Endothelial cell (in vitro differentiated cells): ENCODE results near the gene WARS2. TPM values are rescaled to one million over a fixed set of nuclear protein-coding genes. Genes with fewer than 3 reads are reported as not detected.
A peak's percentile ranks its signal among the peaks of the same experiment; 100 is the strongest.

Experiments
- DNase-seq: peaks from one replicate; pipeline ENCODE4 v3.0.0; 2021; ENCODE audit warnings: low spot score
- H3K27ac Mint-ChIP-seq: one replicate; pipeline ENCODE4 v1.8.0; 2021; ENCODE audit warnings: mixed read lengths, inconsistent platforms; ENCODE audit not compliant: unreplicated experiment
- H3K27me3 Mint-ChIP-seq: one replicate; pipeline ENCODE4 v1.8.0; 2021; ENCODE audit warnings: mild to moderate bottlenecking, moderate library complexity, mixed read lengths, inconsistent platforms; ENCODE audit not compliant: unreplicated experiment
- H3K36me3 Mint-ChIP-seq: one replicate; pipeline ENCODE4 v1.8.0; 2021; ENCODE audit warnings: mild to moderate bottlenecking, low read depth, mixed read lengths, inconsistent platforms; ENCODE audit not compliant: unreplicated experiment
- H3K4me1 Mint-ChIP-seq: one replicate; pipeline ENCODE4 v1.8.0; 2021; ENCODE audit warnings: mild to moderate bottlenecking, mixed read lengths, inconsistent platforms; ENCODE audit not compliant: unreplicated experiment
- H3K4me3 Mint-ChIP-seq: one replicate; pipeline ENCODE4 v1.8.0; 2021; ENCODE audit warnings: mild to moderate bottlenecking, mixed read lengths, inconsistent platforms; ENCODE audit not compliant: unreplicated experiment
- H3K9me3 Mint-ChIP-seq: one replicate; pipeline ENCODE4 v1.8.0; 2021; ENCODE audit warnings: mixed read lengths, inconsistent platforms; ENCODE audit not compliant: unreplicated experiment
- CTCF ChIP-seq: fragments of 200-600 bp; sonication (generic); IDR thresholded peaks from one replicate; pipeline ENCODE4 v1.5.0; 2021; ENCODE audit warnings: antibody characterized with exemption; ENCODE audit not compliant: unreplicated experiment
- total RNA-seq: library from RNA; stranded (reverse); fragmentation: NEBNext Ultra II Directional; extraction: Animal tissue kit (Norgen Biotek cat#: 25700); gene quantifications from one replicate; pipeline ENCODE4 v1.2.1, GENCODE V29; 2021; ENCODE audit not compliant: unreplicated experiment

Gene WARS2
- total RNA-seq, 1 donor from 2014 or later = 11.2 TPM

- no peaks in the 10 kb centered on the region for H3K9me3 Mint-ChIP-seq
- no peak overlapping the region for H3K27ac Mint-ChIP-seq
- H3K36me3 Mint-ChIP-seq = no peaks in the 10 kb centered on the region
- H3K4me3 Mint-ChIP-seq = no peak overlapping the region
- H3K27me3 Mint-ChIP-seq = peaks cover 32% of the 10 kb centered on the region
- DNase-seq = peak; percentile 45
- no peak for TF ChIP-seq CTCF
- H3K4me1 Mint-ChIP-seq = peaks cover 43% of the 10 kb centered on the region
These were observed 147.4 kb downstream of the WARS2 start for GRCh38 chr1:118992868-118993699.

- no peaks in the 10 kb centered on the region for H3K36me3 Mint-ChIP-seq
- peaks cover 40% of the 10 kb centered on the region for H3K4me1 Mint-ChIP-seq
- no peak for DNase-seq
- peaks cover 29% of the 10 kb centered on the region for H3K27me3 Mint-ChIP-seq
- peak overlapping the region; percentile 20 for H3K27ac Mint-ChIP-seq
- H3K4me3 Mint-ChIP-seq = peak overlapping the region; percentile 82
- no peaks in the 10 kb centered on the region for H3K9me3 Mint-ChIP-seq
- TF ChIP-seq CTCF = no peak
These were observed 148.1 kb downstream of the WARS2 start for GRCh38 chr1:118992237-118992825.

- H3K36me3 Mint-ChIP-seq = peaks cover 8% of the 10 kb centered on the region
- DNase-seq = no peak
- peaks cover 48% of the 10 kb centered on the region for H3K4me1 Mint-ChIP-seq
- TF ChIP-seq CTCF = no peak
- no peaks in the 10 kb centered on the region for H3K9me3 Mint-ChIP-seq
- peak overlapping the region; percentile 42 for H3K4me3 Mint-ChIP-seq
- peak overlapping the region; percentile 61 for H3K27ac Mint-ChIP-seq
- H3K27me3 Mint-ChIP-seq = peaks cover 35% of the 10 kb centered on the region
These were observed 149.0 kb downstream of the WARS2 start for GRCh38 chr1:118991448-118991847.

GRCh38 chr1:118990513-118991152 is 149.8 kb downstream of the WARS2 start:
- peaks cover 56% of the 10 kb centered on the region for H3K4me1 Mint-ChIP-seq
- no peak for TF ChIP-seq CTCF
- H3K9me3 Mint-ChIP-seq = no peaks in the 10 kb centered on the region
- peaks cover 16% of the 10 kb centered on the region for H3K36me3 Mint-ChIP-seq
- DNase-seq = no peak
- H3K27ac Mint-ChIP-seq = peak overlapping the region; percentile 99
- H3K27me3 Mint-ChIP-seq = peaks cover 38% of the 10 kb centered on the region
- peak overlapping the region; percentile 99 for H3K4me3 Mint-ChIP-seq
